Endodermal cell (in vitro differentiated cells): ENCODE results near the gene TMEM120B. TPM values are rescaled to one million over a fixed set of nuclear protein-coding genes. Genes with fewer than 3 reads are reported as not detected.

Source experiments
- DNase-seq: peaks from one replicate; pipeline ENCODE4 v3.0.0-alpha.2; 2017
- H3K27ac ChIP-seq: 2 replicates; pipeline ENCODE4 v1.5.1; 2013; ENCODE audit warnings: mild to moderate bottlenecking, low read depth, low read length, moderate library complexity
- H3K27me3 ChIP-seq: 2 replicates; pipeline ENCODE4 v1.6.1; 2013; ENCODE audit warnings: mild to moderate bottlenecking, low read length, moderate library complexity; ENCODE audit not compliant: insufficient read depth, control insufficient read depth, poor library complexity, severe bottlenecking
- H3K36me3 ChIP-seq: 2 replicates; pipeline ENCODE4 v1.7.0; 2013; ENCODE audit warnings: mild to moderate bottlenecking, low read length, moderate library complexity; ENCODE audit not compliant: control insufficient read depth, insufficient read depth
- H3K4me1 ChIP-seq: one replicate; pipeline ENCODE4 v1.7.0; 2013; ENCODE audit warnings: low read length; ENCODE audit not compliant: control insufficient read depth, insufficient read depth
- H3K4me3 ChIP-seq: 2 replicates; pipeline ENCODE4 v1.5.1; 2013; ENCODE audit warnings: mild to moderate bottlenecking, low read length, moderate library complexity
- H3K9ac ChIP-seq: 2 replicates; pipeline ENCODE4 v1.6.1; 2013; ENCODE audit warnings: mild to moderate bottlenecking, low read length, moderate library complexity; ENCODE audit not compliant: poor library complexity, severe bottlenecking; ENCODE audit errors: extremely low read depth
- H3K9me3 ChIP-seq: 2 replicates; pipeline ENCODE4 v1.6.1; 2013; ENCODE audit warnings: mild to moderate bottlenecking, low read length, moderate library complexity; ENCODE audit not compliant: control insufficient read depth
- H3K27ac Mint-ChIP-seq: 2 replicates; pipeline ENCODE4 v1.8.0; 2020; ENCODE audit warnings: mixed read lengths
- H3K27me3 Mint-ChIP-seq: 2 replicates; pipeline ENCODE4 v1.8.0; 2021; ENCODE audit warnings: mild to moderate bottlenecking, mixed read lengths; ENCODE audit not compliant: insufficient read depth
- H3K36me3 Mint-ChIP-seq: 2 replicates; pipeline ENCODE4 v1.8.0; 2020; ENCODE audit warnings: low read depth, mixed read lengths
- H3K4me1 Mint-ChIP-seq: 2 replicates; pipeline ENCODE4 v1.8.0; 2020; ENCODE audit warnings: mixed read lengths
- H3K4me3 Mint-ChIP-seq: 2 replicates; pipeline ENCODE4 v1.8.0; 2020; ENCODE audit warnings: mild to moderate bottlenecking, moderate library complexity, mixed read lengths
- H3K9me3 Mint-ChIP-seq: 2 replicates; pipeline ENCODE4 v1.8.0; 2020; ENCODE audit warnings: mild to moderate bottlenecking, mixed read lengths
- WGBS, 2 experiments: methylation state at CpG; one replicate each; pipeline versions ENCODE4 v1.1.5 to v1.1.7; 2013; ENCODE audit warnings: missing lambda C conversion rate in 2 of 2, mixed read lengths in 1 of 2; ENCODE audit not compliant: insufficient coverage in 1 of 2, insufficient read length in 1 of 2; 5-methylcytosine and 5-hydroxymethylcytosine counted together
- total RNA-seq, 2 donors: library from RNA; stranded (reverse); fragmentation: NEBNext Ultra II Directional in 1 of 2; extraction: Animal tissue kit (Norgen Biotek cat#: 25700) in 1 of 2; gene quantifications; 2 replicates in 1 of 2; 3 replicates in 1 of 2; pipeline ENCODE4 v1.2.1, GENCODE V29; 2021
- TF ChIP-seq, protein P1 (sequence below): fragments of 200-600 bp; sonication (generic); conservative IDR thresholded peaks from 2 replicates; pipeline ENCODE4 v1.5.0; 2021; ENCODE audit warnings: antibody characterized with exemption, mild to moderate bottlenecking

Gene TMEM120B
- total RNA-seq, 2 donors from 2014 or later = 21.8 to 25.3 TPM

GRCh38 chr12:121783766-121784165 is 71.2 kb downstream of the TMEM120B start:
- Mint-ChIP-seq H3K9me3 (no peaks in the 10 kb centered on the region), H3K27me3 (no peaks in the 10 kb centered on the region), H3K36me3 (peaks cover 28% of the 10 kb centered on the region), H3K4me1 (peaks cover 11% of the 10 kb centered on the region), H3K4me3 (no peak overlapping the region), H3K27ac (no peak overlapping the region)
- TF ChIP-seq, protein P1, sequence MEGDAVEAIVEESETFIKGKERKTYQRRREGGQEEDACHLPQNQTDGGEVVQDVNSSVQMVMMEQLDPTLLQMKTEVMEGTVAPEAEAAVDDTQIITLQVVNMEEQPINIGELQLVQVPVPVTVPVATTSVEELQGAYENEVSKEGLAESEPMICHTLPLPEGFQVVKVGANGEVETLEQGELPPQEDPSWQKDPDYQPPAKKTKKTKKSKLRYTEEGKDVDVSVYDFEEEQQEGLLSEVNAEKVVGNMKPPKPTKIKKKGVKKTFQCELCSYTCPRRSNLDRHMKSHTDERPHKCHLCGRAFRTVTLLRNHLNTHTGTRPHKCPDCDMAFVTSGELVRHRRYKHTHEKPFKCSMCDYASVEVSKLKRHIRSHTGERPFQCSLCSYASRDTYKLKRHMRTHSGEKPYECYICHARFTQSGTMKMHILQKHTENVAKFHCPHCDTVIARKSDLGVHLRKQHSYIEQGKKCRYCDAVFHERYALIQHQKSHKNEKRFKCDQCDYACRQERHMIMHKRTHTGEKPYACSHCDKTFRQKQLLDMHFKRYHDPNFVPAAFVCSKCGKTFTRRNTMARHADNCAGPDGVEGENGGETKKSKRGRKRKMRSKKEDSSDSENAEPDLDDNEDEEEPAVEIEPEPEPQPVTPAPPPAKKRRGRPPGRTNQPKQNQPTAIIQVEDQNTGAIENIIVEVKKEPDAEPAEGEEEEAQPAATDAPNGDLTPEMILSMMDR = no peak
- Histone ChIP-seq H3K4me1 (peaks cover 7% of the 10 kb centered on the region), H3K4me3 (no peak overlapping the region), H3K9me3 (no peaks in the 10 kb centered on the region), H3K27me3 (no peaks in the 10 kb centered on the region), H3K27ac (no peak overlapping the region), H3K9ac (no peak overlapping the region), H3K36me3 (peaks cover 19% of the 10 kb centered on the region)
- 95% methylated on average over 6 of the region's 6 CpGs for WGBS, 2 experiments
- DNase-seq = no peak

DNA sequence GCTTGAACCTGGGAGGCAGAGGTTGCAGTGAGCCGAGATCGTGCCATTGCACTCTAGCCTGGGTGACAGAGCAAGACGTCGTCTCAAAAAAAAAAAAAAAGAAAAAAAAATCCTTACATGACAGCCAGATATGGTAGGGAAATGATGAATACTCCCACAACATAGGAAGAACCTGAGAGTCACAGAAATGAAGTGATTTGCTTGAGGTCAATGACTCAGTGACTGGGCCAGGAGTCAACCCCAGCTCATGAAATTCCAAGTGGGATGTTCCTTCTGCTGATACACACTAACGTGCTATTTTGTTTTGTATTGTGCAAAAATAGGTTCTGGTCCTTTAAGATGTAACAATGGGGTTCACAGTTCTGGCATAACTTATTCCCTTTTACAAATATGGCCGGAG is 71.9 kb downstream of the TMEM120B start:
- Histone ChIP-seq H3K9me3 (no peaks in the 10 kb centered on the region), H3K4me1 (peaks cover 7% of the 10 kb centered on the region), H3K36me3 (peaks cover 19% of the 10 kb centered on the region), H3K27me3 (no peaks in the 10 kb centered on the region), H3K9ac (no peak overlapping the region), H3K27ac (no peak overlapping the region), H3K4me3 (no peak overlapping the region)
- no peak overlapping the region for H3K27ac Mint-ChIP-seq
- WGBS, 2 experiments = 84% methylated on average over 2 of the region's 6 CpGs; no CpG with 5 or more reads in 1 of the 2 experiments
- no peak for DNase-seq
- no peak overlapping the region for H3K4me3 Mint-ChIP-seq
- peaks cover 11% of the 10 kb centered on the region for H3K4me1 Mint-ChIP-seq
- TF ChIP-seq, protein P1 = no peak
- H3K27me3 Mint-ChIP-seq = no peaks in the 10 kb centered on the region
- no peaks in the 10 kb centered on the region for H3K9me3 Mint-ChIP-seq
- H3K36me3 Mint-ChIP-seq = peaks cover 24% of the 10 kb centered on the region

GRCh38 chr12:121786440-121786825 is 73.9 kb downstream of the TMEM120B start:
- H3K27ac ChIP-seq = no peak overlapping the region
- peaks cover 6% of the 10 kb centered on the region for H3K36me3 ChIP-seq
- no peaks in the 10 kb centered on the region for H3K27me3 Mint-ChIP-seq
- no peaks in the 10 kb centered on the region for H3K27me3 ChIP-seq
- no peaks in the 10 kb centered on the region for H3K9me3 Mint-ChIP-seq
- peaks cover 17% of the 10 kb centered on the region for H3K4me1 Mint-ChIP-seq
- no peak overlapping the region for H3K9ac ChIP-seq
- peak overlapping the region; percentile 30 for H3K27ac Mint-ChIP-seq
- peaks cover 21% of the 10 kb centered on the region for H3K36me3 Mint-ChIP-seq
- no peaks in the 10 kb centered on the region for H3K9me3 ChIP-seq
- TF ChIP-seq, protein P1 = no peak
- H3K4me3 Mint-ChIP-seq = no peak overlapping the region
- no peak overlapping the region for H3K4me3 ChIP-seq
- peaks cover 7% of the 10 kb centered on the region for H3K4me1 ChIP-seq
- no peak for DNase-seq
- WGBS, 2 experiments = 89 to 93% methylated on average over 6 of the region's 6 CpGs
